ENCODE results near the gene GGCT. TPM values are rescaled to one million over a fixed set of nuclear protein-coding genes. Genes with fewer than 3 reads are reported as not detected.

GGCT gene
- polyA plus RNA-seq, 3 donors = 7.6 to 18.1 (median 10.7) TPM

GRCh38 chr7:30546596-30546995, 42.0 kb upstream of the GGCT start:
- Histone ChIP-seq H3K4me2 (replicated peaks; ENCODE audit: extremely low read depth, low read length, poor library complexity, severe bottlenecking) (no peak overlapping the region), H2AFZ (ENCODE audit: insufficient read depth, low read depth, low read length, poor library complexity, severe bottlenecking) (no peak overlapping the region), H3K27me3 (ENCODE audit: control insufficient read depth in 2 of 2, insufficient read depth in 2 of 2, low read length in 2 of 2) (no peaks in the 10 kb centered on the region), H3K79me2 (ENCODE audit: insufficient read depth, low read length) (no peaks in the 10 kb centered on the region), H3K9me3 (replicated peaks in 1 of 2; ENCODE audit: control insufficient read depth in 1 of 2, insufficient read depth in 1 of 2, low read length in 2 of 2) (no peaks in the 10 kb centered on the region), H3K36me3 (replicated peaks in 1 of 2; ENCODE audit: control insufficient read depth in 1 of 2, insufficient read depth in 2 of 2, low read length in 2 of 2) (peaks cover 30 to 60% of the 10 kb centered on the region in 2 donors), H3K9ac (ENCODE audit: insufficient read depth, low read length, poor library complexity, severe bottlenecking) (no peak overlapping the region), H3K4me3 (replicated peaks in 1 of 3; ENCODE audit: low read depth in 2 of 3, low read length in 3 of 3) (no peak overlapping the region), H4K20me1 (ENCODE audit: insufficient read depth, low read length) (no peaks in the 10 kb centered on the region), H3K27ac (ENCODE audit: low read depth in 1 of 2, low read length in 2 of 2) (peak overlapping the region in 1 of 2 donors; percentile 3), H3K4me1 (ENCODE audit: control insufficient read depth in 1 of 2, insufficient read depth in 2 of 2, low read length in 2 of 2) (peaks cover 16 to 18% of the 10 kb centered on the region in 2 donors)
- Mint-ChIP-seq H3K27me3 (ENCODE audit: low read depth in 3 of 3) (peaks cover 0 to 3% (median 1%) of the 10 kb centered on the region in 3 donors), H3K36me3 (peaks cover 48 to 57% of the 10 kb centered on the region in 2 donors), H3K9me3 (peaks cover 0 to 4% (median 0%) of the 10 kb centered on the region in 7 donors), H3K27ac (peak overlapping the region in 1 of 7 donors; percentile 51), H3K4me3 (no peak overlapping the region), H3K4me1 (peaks cover 18% of the 10 kb centered on the region)
- WGBS (ENCODE audit: insufficient coverage) = 100% methylated on average over 4 of the region's 4 CpGs
- intact Hi-C loops (cut with micrococcal nuclease) = no loop called here
- DNase-seq = no peak
- TF ChIP-seq CTCF (IDR thresholded peaks at IDR 0.05) = no peak

- Histone ChIP-seq H2AFZ (ENCODE audit: insufficient read depth, low read depth, low read length, poor library complexity, severe bottlenecking) (no peak overlapping the region), H3K79me2 (ENCODE audit: insufficient read depth, low read length) (no peaks in the 10 kb centered on the region), H3K4me2 (replicated peaks; ENCODE audit: extremely low read depth, low read length, poor library complexity, severe bottlenecking) (no peak overlapping the region), H3K9me3 (replicated peaks in 1 of 2; ENCODE audit: control insufficient read depth in 1 of 2, insufficient read depth in 1 of 2, low read length in 2 of 2) (no peaks in the 10 kb centered on the region), H3K4me3 (replicated peaks in 1 of 3; ENCODE audit: low read depth in 2 of 3, low read length in 3 of 3) (no peak overlapping the region), H3K27ac (ENCODE audit: low read depth in 1 of 2, low read length in 2 of 2) (no peak overlapping the region), H3K36me3 (replicated peaks in 1 of 2; ENCODE audit: control insufficient read depth in 1 of 2, insufficient read depth in 2 of 2, low read length in 2 of 2) (peaks cover 30 to 60% of the 10 kb centered on the region in 2 donors), H3K27me3 (ENCODE audit: control insufficient read depth in 2 of 2, insufficient read depth in 2 of 2, low read length in 2 of 2) (no peaks in the 10 kb centered on the region), H4K20me1 (ENCODE audit: insufficient read depth, low read length) (no peaks in the 10 kb centered on the region), H3K4me1 (ENCODE audit: control insufficient read depth in 1 of 2, insufficient read depth in 2 of 2, low read length in 2 of 2) (peaks cover 9 to 12% of the 10 kb centered on the region in 2 donors), H3K9ac (ENCODE audit: insufficient read depth, low read length, poor library complexity, severe bottlenecking) (no peak overlapping the region)
- peak overlapping the region in 2 of 7 donors; percentile 6 to 32 for H3K27ac Mint-ChIP-seq
- no peak overlapping the region for H3K4me3 Mint-ChIP-seq
- DNase-seq = no peak
- intact Hi-C loops (cut with micrococcal nuclease) = no loop called here
- TF ChIP-seq CTCF (IDR thresholded peaks at IDR 0.05) = no peak
- WGBS (ENCODE audit: insufficient coverage) = 86% methylated on average over 2 of the region's 5 CpGs
- peaks cover 0 to 3% (median 1%) of the 10 kb centered on the region in 3 donors for H3K27me3 Mint-ChIP-seq (ENCODE audit: low read depth in 3 of 3)
- peaks cover 49 to 62% of the 10 kb centered on the region in 2 donors for H3K36me3 Mint-ChIP-seq
- peaks cover 0 to 4% (median 0%) of the 10 kb centered on the region in 7 donors for H3K9me3 Mint-ChIP-seq
- H3K4me1 Mint-ChIP-seq = peaks cover 12% of the 10 kb centered on the region
Measured at GRCh38 chr7:30545791-30546555, 41.3 kb upstream of the GGCT start.

Measured in CD14-positive monocyte (primary cell).